Left ventricle myocardium inferior (tissue), 1 donor: ENCODE results near the gene PITHD1. TPM values are rescaled to one million over a fixed set of nuclear protein-coding genes. Genes with fewer than 3 reads are reported as not detected.
"Not testable (repeated sequence)": the region's sequence is repeated elsewhere in the genome, so short reads cannot be mapped to it uniquely, and the experiment has no call there.

ENCODE experiments used
- DNase-seq: peaks from one replicate; pipeline ENCODE4 v3.0.0-alpha.2; 2020
- H3K27ac ChIP-seq: fragments of 200-600 bp; replicated peaks from 2 replicates; pipeline ENCODE4 v1.8.0; 2021
- H3K27me3 ChIP-seq: fragments of 200-600 bp; 2 replicates; pipeline ENCODE4 v1.8.0; 2021; ENCODE audit warnings: low read depth
- H3K36me3 ChIP-seq: fragments of 200-600 bp; 2 replicates; pipeline ENCODE4 v1.8.0; 2021
- H3K4me1 ChIP-seq: fragments of 200-600 bp; 2 replicates; pipeline ENCODE4 v1.8.0; 2021
- H3K4me3 ChIP-seq: fragments of 200-600 bp; 2 replicates; pipeline ENCODE4 v1.8.0; 2021; ENCODE audit warnings: mild to moderate bottlenecking, moderate library complexity
- H3K9me3 ChIP-seq: fragments of 200-600 bp; replicated peaks from 2 replicates; pipeline ENCODE4 v1.8.0; 2021
- intact Hi-C: fragments of 100-400 bp; cut with micrococcal nuclease; formaldehyde crosslinking; loops from one replicate; pipeline ENCODE4 v1.11.0; 2022
- total RNA-seq: library from RNA; stranded (reverse); fragmentation: NEBNext Ultra II Directional; extraction: Animal tissue kit (Norgen Biotek cat#: 25700); gene quantifications from one replicate; pipeline ENCODE4 v1.2.1, GENCODE V29; 2021
- TF ChIP-seq, protein P1 (sequence below): fragments of 200-600 bp; IDR thresholded peaks from 2 replicates; pipeline ENCODE4 v1.8.0; 2021; ENCODE audit warnings: antibody characterized with exemption, mild to moderate bottlenecking, borderline replicate concordance
- donor health status: DM: no; HTN: yes; CAD: no; lungs with severe emphysema.

Gene PITHD1
- total RNA-seq, 1 donor from 2014 or later = 40.3 TPM

GRCh38 chr1:23799570-23800399 is 21.6 kb downstream of the PITHD1 start:
- Histone ChIP-seq H3K27ac (peak overlapping the region; percentile 98), H3K9me3 (no peaks in the 10 kb centered on the region), H3K4me1 (peaks cover 41% of the 10 kb centered on the region), H3K36me3 (peaks cover 24% of the 10 kb centered on the region), H3K27me3 (no peaks in the 10 kb centered on the region), H3K4me3 (peak overlapping the region; percentile 97)
- DNase-seq = peak; percentile 21
- intact Hi-C loops = no loop called here
- TF ChIP-seq, protein P1, sequence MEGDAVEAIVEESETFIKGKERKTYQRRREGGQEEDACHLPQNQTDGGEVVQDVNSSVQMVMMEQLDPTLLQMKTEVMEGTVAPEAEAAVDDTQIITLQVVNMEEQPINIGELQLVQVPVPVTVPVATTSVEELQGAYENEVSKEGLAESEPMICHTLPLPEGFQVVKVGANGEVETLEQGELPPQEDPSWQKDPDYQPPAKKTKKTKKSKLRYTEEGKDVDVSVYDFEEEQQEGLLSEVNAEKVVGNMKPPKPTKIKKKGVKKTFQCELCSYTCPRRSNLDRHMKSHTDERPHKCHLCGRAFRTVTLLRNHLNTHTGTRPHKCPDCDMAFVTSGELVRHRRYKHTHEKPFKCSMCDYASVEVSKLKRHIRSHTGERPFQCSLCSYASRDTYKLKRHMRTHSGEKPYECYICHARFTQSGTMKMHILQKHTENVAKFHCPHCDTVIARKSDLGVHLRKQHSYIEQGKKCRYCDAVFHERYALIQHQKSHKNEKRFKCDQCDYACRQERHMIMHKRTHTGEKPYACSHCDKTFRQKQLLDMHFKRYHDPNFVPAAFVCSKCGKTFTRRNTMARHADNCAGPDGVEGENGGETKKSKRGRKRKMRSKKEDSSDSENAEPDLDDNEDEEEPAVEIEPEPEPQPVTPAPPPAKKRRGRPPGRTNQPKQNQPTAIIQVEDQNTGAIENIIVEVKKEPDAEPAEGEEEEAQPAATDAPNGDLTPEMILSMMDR = no peak

DNA sequence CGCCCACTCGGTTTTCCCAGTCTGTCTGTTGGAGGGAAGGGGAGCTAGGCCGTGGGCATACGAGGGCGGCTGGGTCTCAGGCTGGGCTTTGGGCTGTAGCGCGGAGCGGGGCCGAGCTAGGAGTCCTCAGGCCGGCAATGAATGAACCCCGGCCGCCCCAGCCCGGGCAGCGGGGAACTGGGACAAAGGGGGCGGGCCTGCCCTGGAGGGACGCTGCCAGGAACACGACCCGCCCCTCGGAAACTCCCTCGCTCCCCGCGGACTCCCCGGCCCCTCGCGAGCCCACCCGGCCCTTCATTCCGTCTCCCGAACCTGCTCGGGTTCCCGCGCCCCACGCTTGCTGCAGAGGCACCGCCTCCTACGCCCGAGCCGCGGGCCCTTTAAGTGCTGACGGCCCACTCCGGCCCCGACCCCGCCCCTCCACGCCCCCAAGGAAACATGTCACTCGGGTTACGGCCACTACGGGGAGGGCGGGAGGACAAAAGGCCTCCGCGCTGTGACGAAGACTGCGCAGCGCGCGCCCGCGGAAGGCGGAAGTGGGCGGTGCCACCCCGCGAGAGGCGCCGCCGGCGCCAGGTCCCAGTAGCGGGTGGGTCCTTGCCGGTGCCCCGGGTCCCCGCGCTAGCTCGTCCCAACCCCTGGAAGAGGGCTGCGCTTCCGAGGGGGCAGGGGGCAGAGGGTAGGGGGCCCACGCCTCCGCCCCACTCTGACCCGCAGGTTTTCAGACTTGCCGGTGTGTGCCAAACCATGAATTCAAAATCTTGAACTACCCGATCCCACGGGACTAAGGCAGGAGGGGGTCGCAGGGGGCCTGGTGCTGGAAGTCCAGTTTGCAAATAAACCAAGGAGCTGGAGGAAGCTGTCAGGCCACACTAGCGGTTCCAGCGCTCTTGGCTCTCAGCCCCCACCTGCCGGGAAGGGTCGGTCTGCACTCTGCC is 22.5 kb downstream of the PITHD1 start, which contains the start of gene GALE:
GALE (minus strand) TSS at position 355 of the 938 bp plus-strand sequence. CDS start 1,747 bp downstream, outside the sequence.
- intact Hi-C loops = no loop called here
- Histone ChIP-seq H3K27ac (peak within 1 kb of the TSS; percentile 98), H3K27me3 (no peaks in the 10 kb centered on the region), H3K4me1 (peaks cover 41% of the 10 kb centered on the region), H3K9me3 (no peaks in the 10 kb centered on the region), H3K36me3 (peaks cover 17% of the 10 kb centered on the region), H3K4me3 (peak within 1 kb of the TSS; percentile 97)
- DNase-seq = peak; percentile 98
- TF ChIP-seq, protein P1 = no peak

DNA sequence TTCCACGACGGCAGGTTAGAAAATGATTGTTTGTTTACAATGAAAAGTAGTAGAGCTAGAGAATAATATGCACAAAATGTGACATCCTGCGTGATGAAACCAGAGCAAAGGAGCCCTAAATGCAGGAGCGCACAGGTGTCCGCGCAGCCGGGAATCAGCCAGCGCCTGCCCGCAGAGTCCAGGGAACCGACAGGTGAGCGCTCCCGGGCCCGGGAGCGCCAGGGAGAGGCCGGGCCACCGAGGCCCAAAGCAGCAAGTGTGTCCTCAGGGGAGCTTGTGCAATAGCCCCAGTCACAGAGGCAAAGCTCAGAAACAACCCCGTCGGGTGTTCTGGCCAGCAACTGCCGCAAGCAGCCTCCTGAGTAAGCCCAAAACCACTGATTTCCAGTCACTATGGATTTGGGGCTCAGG is 23.1 kb downstream of the PITHD1 start:
- Histone ChIP-seq H3K9me3 (no peaks in the 10 kb centered on the region), H3K4me1 (peaks cover 41% of the 10 kb centered on the region), H3K36me3 (peaks cover 15% of the 10 kb centered on the region), H3K27me3 (no peaks in the 10 kb centered on the region), H3K27ac (peak overlapping the region; percentile 98), H3K4me3 (peak overlapping the region; percentile 97)
- intact Hi-C loops = no loop called here
- DNase-seq = no peak
- TF ChIP-seq, protein P1 = no peak

GRCh38 chr1:23801876-23802275 is 23.7 kb downstream of the PITHD1 start:
- H3K27me3 ChIP-seq = no peaks in the 10 kb centered on the region
- no peaks in the 10 kb centered on the region for H3K9me3 ChIP-seq
- peaks cover 20% of the 10 kb centered on the region for H3K36me3 ChIP-seq
- H3K4me3 ChIP-seq = peak overlapping the region; percentile 97
- TF ChIP-seq, protein P1 = no peak
- peak overlapping the region; percentile 16 for H3K27ac ChIP-seq
- intact Hi-C loops = no loop called here
- no peak for DNase-seq
- peaks cover 41% of the 10 kb centered on the region for H3K4me1 ChIP-seq

DNA sequence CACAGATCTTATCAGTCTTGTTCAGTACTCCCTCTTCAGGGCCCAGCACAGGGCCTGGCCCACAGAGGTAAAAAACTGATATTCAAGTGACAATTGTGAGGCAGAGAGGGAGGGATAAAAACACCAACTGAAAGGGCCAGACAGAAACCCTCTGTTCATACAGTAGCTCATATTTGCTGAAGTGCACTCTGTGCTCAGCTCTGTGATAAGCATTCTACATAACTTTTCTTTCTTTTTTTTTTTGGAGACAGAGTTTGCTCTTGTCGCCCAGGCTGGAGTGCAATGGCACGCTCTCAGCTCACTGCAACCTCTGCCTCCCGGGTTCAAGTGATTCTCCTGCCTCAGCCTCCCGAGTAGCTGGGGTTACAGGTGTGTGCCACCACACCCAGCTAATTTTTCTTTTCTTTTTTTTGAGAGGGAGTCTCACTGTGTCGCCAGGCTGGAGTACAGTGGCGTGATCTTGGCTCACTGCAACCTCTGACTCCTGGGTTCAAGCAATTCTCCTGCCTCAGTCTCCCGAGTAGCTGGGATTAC is 24.7 kb downstream of the PITHD1 start:
- H3K27ac ChIP-seq, H3K4me3 ChIP-seq, H3K27me3 ChIP-seq, H3K9me3 ChIP-seq, DNase-seq, intact Hi-C loops: not testable (repeated sequence)
- H3K4me1 ChIP-seq = peaks cover 40% of the 10 kb centered on the region
- H3K36me3 ChIP-seq = peaks cover 30% of the 10 kb centered on the region
